Vagina (tissue), 2 donors: ENCODE data around the gene CCDC82.

ENCODE experiments used
- POLR2A ChIP-seq, 2 donors: fragments of 450-650 bp; IDR thresholded peaks; one replicate each; pipeline ENCODE4 v1.6.1; 2017; ENCODE audit warnings: antibody characterized with exemption in 2 of 2, mild to moderate bottlenecking in 2 of 2, moderate library complexity in 2 of 2
- POLR2AphosphoS5 ChIP-seq, 2 donors: sonication (generic); formaldehyde crosslinking; IDR thresholded peaks; one replicate each; pipeline ENCODE4 v1.9.0; 2017; ENCODE audit warnings: antibody characterized with exemption in 2 of 2, mild to moderate bottlenecking in 2 of 2, low read depth in 1 of 2; ENCODE audit not compliant: insufficient read depth in 1 of 2
- TF ChIP-seq, protein P1 (sequence below), 3 experiments: fragments of 450-650 bp in 2 of 3; fragments of 200-600 bp in 1 of 3; sonication (generic) in 1 of 3; IDR thresholded peaks; one replicate each; pipeline ENCODE4 v1.5.1; 2017 to 2019; ENCODE audit warnings: antibody characterized with exemption in 3 of 3, mild to moderate bottlenecking in 2 of 3, moderate library complexity in 2 of 3

DNA sequence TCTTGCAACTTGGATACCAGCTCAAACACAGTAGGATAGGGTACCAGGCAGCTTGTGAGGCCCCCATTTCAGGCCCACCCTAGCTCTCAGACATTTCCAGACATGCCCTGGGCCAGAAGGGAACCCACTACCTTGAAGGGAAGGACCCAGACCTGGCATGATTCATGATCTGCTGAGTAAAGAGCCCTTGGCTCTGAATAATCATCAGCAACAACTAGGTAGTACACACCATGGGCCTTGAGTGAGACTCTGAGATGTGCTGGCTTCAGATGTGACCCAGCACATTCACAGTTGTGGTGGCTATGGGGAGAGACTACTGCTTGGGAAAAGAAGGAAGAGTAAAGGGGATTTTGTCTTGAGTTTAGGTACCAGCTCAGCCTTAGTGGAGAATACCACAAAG lies 23.7 kb upstream of the CCDC82 start:
- no peak for TF ChIP-seq POLR2AphosphoS5 (IDR thresholded peaks at IDR 0.05; ENCODE audit: insufficient read depth in 1 of 2, low read depth in 1 of 2)
- TF ChIP-seq, protein P1, sequence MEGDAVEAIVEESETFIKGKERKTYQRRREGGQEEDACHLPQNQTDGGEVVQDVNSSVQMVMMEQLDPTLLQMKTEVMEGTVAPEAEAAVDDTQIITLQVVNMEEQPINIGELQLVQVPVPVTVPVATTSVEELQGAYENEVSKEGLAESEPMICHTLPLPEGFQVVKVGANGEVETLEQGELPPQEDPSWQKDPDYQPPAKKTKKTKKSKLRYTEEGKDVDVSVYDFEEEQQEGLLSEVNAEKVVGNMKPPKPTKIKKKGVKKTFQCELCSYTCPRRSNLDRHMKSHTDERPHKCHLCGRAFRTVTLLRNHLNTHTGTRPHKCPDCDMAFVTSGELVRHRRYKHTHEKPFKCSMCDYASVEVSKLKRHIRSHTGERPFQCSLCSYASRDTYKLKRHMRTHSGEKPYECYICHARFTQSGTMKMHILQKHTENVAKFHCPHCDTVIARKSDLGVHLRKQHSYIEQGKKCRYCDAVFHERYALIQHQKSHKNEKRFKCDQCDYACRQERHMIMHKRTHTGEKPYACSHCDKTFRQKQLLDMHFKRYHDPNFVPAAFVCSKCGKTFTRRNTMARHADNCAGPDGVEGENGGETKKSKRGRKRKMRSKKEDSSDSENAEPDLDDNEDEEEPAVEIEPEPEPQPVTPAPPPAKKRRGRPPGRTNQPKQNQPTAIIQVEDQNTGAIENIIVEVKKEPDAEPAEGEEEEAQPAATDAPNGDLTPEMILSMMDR (IDR thresholded peaks at IDR 0.05) = no peak
- TF ChIP-seq POLR2A (IDR thresholded peaks at IDR 0.05) = no peak
